MM.1S (cell line): ENCODE data around the gene CSNK1A1.

ENCODE experiments used
- DNase-seq: peaks from one replicate; pipeline ENCODE4 v3.0.0-alpha.2; 2015
- H2AFZ ChIP-seq: fragments of 300-600 bp; sonication (generic); 2 replicates; pipeline ENCODE4 v1.6.0; 2016; ENCODE audit warnings: antibody characterized with exemption, low read length
- H3F3A ChIP-seq: fragments of 300-600 bp; sonication (generic); 2 replicates; pipeline ENCODE4 v1.6.1; 2016; ENCODE audit warnings: mild to moderate bottlenecking, antibody characterized with exemption, low read length, moderate library complexity, mixed read lengths; ENCODE audit not compliant: insufficient read depth
- H3K27ac ChIP-seq: fragments of 300-600 bp; sonication (generic); 2 replicates; pipeline ENCODE4 v1.5.1; 2016; ENCODE audit warnings: mild to moderate bottlenecking, low read length
- H3K27me3 ChIP-seq: fragments of 300-600 bp; sonication (generic); replicated peaks from 2 replicates; pipeline ENCODE4 v1.6.0; 2016; ENCODE audit warnings: low read length; ENCODE audit not compliant: insufficient read depth
- H3K36me3 ChIP-seq: fragments of 300-600 bp; sonication (generic); replicated peaks from 2 replicates; pipeline ENCODE4 v1.6.1; 2016; ENCODE audit warnings: mild to moderate bottlenecking, low read length, mixed read lengths; ENCODE audit not compliant: insufficient read depth
- H3K4me1 ChIP-seq: fragments of 300-600 bp; sonication (generic); 2 replicates; pipeline ENCODE4 v1.6.1; 2016; ENCODE audit warnings: low read length, mixed read lengths
- H3K4me2 ChIP-seq: fragments of 300-600 bp; sonication (generic); 2 replicates; pipeline ENCODE4 v1.6.0; 2016; ENCODE audit warnings: low read depth, low read length
- H3K4me3 ChIP-seq: fragments of 300-600 bp; sonication (generic); 2 replicates; pipeline ENCODE4 v1.5.1; 2016; ENCODE audit warnings: low read length, mixed read lengths
- H3K79me2 ChIP-seq: fragments of 300-600 bp; sonication (generic); 2 replicates; pipeline ENCODE4 v1.6.1; 2016; ENCODE audit warnings: mixed run types, low read length, mixed read lengths
- H3K9ac ChIP-seq: fragments of 300-600 bp; sonication (generic); 2 replicates; pipeline ENCODE4 v1.6.1; 2016; ENCODE audit warnings: low read length, mixed read lengths
- H3K9me2 ChIP-seq: fragments of 300-600 bp; sonication (generic); replicated peaks from 2 replicates; pipeline ENCODE4 v1.6.1; 2016; ENCODE audit warnings: mild to moderate bottlenecking, low read length, mixed read lengths; ENCODE audit not compliant: insufficient read depth
- H3K9me3 ChIP-seq: fragments of 300-600 bp; sonication (generic); replicated peaks from 2 replicates; pipeline ENCODE4 v1.6.1; 2016; ENCODE audit warnings: mild to moderate bottlenecking, low read length, mixed read lengths; ENCODE audit not compliant: insufficient read depth
- H4K20me1 ChIP-seq: fragments of 300-600 bp; sonication (generic); 2 replicates; pipeline ENCODE4 v1.6.1; 2016; ENCODE audit warnings: mild to moderate bottlenecking, low read length, moderate library complexity, mixed read lengths; ENCODE audit not compliant: insufficient read depth
- CTCF ChIP-seq: fragments of 300-600 bp; sonication (generic); IDR thresholded peaks from 2 replicates; pipeline ENCODE4 v1.5.1; 2016; ENCODE audit warnings: antibody characterized with exemption, low read length, mixed read lengths
- EZH2 ChIP-seq: fragments of 300-600 bp; sonication (generic); optimal IDR thresholded peaks from 2 replicates; pipeline ENCODE3; 2017; ENCODE audit warnings: low read depth, mild to moderate bottlenecking, antibody characterized with exemption, low read length, mixed read lengths
- EZH2phosphoT487 ChIP-seq: fragments of 300-600 bp; sonication (generic); IDR thresholded peaks from 2 replicates; pipeline ENCODE4 v1.6.1; 2018; ENCODE audit warnings: antibody characterized with exemption, low read length

The CSNK1A1 gene

GRCh38 chr5:149529463-149529862 is 21.8 kb downstream of the CSNK1A1 start:
- Histone ChIP-seq H3K9me3 (no peaks in the 10 kb centered on the region), H3K36me3 (peaks cover 4% of the 10 kb centered on the region), H3K9me2 (no peaks in the 10 kb centered on the region), H3K4me2 (no peak overlapping the region), H3K27ac (no peak overlapping the region), H3K4me1 (no peaks in the 10 kb centered on the region), H3K4me3 (no peak overlapping the region), H4K20me1 (peaks cover 82% of the 10 kb centered on the region), H3K9ac (no peak overlapping the region), H3F3A (no peaks in the 10 kb centered on the region), H3K79me2 (peaks cover 100% of the 10 kb centered on the region), H3K27me3 (no peaks in the 10 kb centered on the region), H2AFZ (no peak overlapping the region)
- no peak for DNase-seq
- TF ChIP-seq EZH2phosphoT487 (no peak), CTCF (no peak)

DNA sequence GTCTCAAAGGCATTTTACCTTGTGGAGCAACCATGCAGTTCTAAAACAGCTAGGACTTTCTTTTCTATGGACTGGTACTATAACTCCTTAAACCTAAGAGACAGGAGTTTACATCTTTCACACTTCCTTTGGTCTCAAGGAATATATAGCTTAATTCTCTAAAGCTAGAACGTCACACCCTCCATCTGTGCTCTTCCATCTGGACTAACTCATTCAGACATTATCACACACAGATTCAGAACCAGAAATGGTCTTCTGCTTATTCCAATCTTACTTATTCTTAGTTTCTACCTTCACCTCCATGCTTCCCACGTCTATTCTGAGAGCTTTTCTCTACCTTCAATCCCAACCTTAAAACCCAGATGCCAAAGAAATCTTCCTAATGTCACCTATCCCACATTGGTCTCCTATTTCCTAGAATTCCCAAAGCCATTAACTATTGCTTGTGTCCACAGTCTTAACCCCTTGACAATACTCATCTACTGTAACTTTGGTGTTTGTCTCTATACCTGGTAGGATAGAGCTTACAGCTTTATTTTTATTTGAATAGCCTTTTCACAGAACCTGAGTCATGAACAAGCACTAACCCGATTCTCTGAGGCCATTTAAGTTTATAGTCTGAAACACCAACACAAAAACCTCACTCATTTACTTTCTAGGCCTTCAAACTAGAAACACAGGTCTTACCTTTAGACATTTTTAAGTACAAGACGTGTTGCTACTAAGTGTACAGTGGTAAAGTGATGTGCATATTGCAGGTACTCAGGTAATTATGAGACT is 22.8 kb downstream of the CSNK1A1 start:
- H3K9ac ChIP-seq: no peak overlapping the region
- peaks cover 84% of the 10 kb centered on the region for H4K20me1 ChIP-seq
- TF ChIP-seq EZH2: no peak
- no peak for TF ChIP-seq EZH2phosphoT487
- no peak for TF ChIP-seq CTCF
- DNase-seq: no peak
- H3K4me2 ChIP-seq: no peak overlapping the region
- H3K9me3 ChIP-seq: no peaks in the 10 kb centered on the region
- no peak overlapping the region for H3K27ac ChIP-seq
- no peaks in the 10 kb centered on the region for H3K4me1 ChIP-seq
- H3K36me3 ChIP-seq: peaks cover 14% of the 10 kb centered on the region
- H3K4me3 ChIP-seq: no peak overlapping the region
- no peaks in the 10 kb centered on the region for H3K27me3 ChIP-seq
- H3K9me2 ChIP-seq: no peaks in the 10 kb centered on the region
- H2AFZ ChIP-seq: no peak overlapping the region
- H3K79me2 ChIP-seq: peaks cover 100% of the 10 kb centered on the region
- no peaks in the 10 kb centered on the region for H3F3A ChIP-seq

GRCh38 chr5:149526845-149527590 is 24.2 kb downstream of the CSNK1A1 start:
- Histone ChIP-seq H3K27me3 (no peaks in the 10 kb centered on the region), H4K20me1 (peaks cover 78% of the 10 kb centered on the region), H3K9me2 (no peaks in the 10 kb centered on the region), H2AFZ (no peak overlapping the region), H3K36me3 (peaks cover 17% of the 10 kb centered on the region), H3K27ac (no peak overlapping the region), H3K9ac (no peak overlapping the region), H3F3A (no peaks in the 10 kb centered on the region), H3K4me1 (no peaks in the 10 kb centered on the region), H3K4me3 (no peak overlapping the region), H3K4me2 (no peak overlapping the region), H3K79me2 (peaks cover 100% of the 10 kb centered on the region), H3K9me3 (no peaks in the 10 kb centered on the region)
- TF ChIP-seq EZH2phosphoT487: no peak
- no peak for TF ChIP-seq EZH2
- no peak for TF ChIP-seq CTCF
- no peak for DNase-seq
